HEK293 (cell line): ENCODE results near the gene SNUPN.
"Not testable (repeated sequence)": the region's sequence is repeated elsewhere in the genome, so short reads cannot be mapped to it uniquely, and the experiment has no call there.

Source experiments
- CTCF ChIA-PET: fragments of 350-600 bp; formaldehyde crosslinking; extraction: SDS; loops from one replicate; lab custom pipeline; 2021; ENCODE audit warnings: antibody characterized with exemption; lab: Yijun Ruan, JAX
- POLR2A ChIA-PET: fragments of 300-600 bp; formaldehyde crosslinking; extraction: SDS; loops from one replicate; lab custom pipeline; 2020; ENCODE audit warnings: antibody characterized with exemption, inconsistent platforms; lab: Yijun Ruan, JAX
- H3K27ac ChIP-seq: fragments of 200-500 bp; sonication (Bioruptor generic); 2 replicates; pipeline ENCODE4 v1.5.1; 2014; ENCODE audit warnings: low read depth, low read length, control low read depth, inconsistent platforms; ENCODE audit errors: extremely low read depth
- H3K36me3 ChIP-seq, 2 experiments: fragments of 200-500 bp in 1 of 2; sonication (Bioruptor generic) in 1 of 2; 1 replicate in 1 of 2; 2 replicates in 1 of 2; pipeline ENCODE4 v1.5.1; 2014 to 2017; ENCODE audit warnings: inconsistent platforms in 2 of 2, low read length in 2 of 2; ENCODE audit not compliant: control insufficient read depth in 2 of 2, insufficient read depth in 1 of 2
- H3K4me1 ChIP-seq: fragments of 200-500 bp; sonication (Bioruptor generic); 2 replicates; pipeline ENCODE4 v1.5.1; 2014; ENCODE audit warnings: mild to moderate bottlenecking, low read length, inconsistent platforms; ENCODE audit not compliant: control insufficient read depth, insufficient read depth
- H3K4me3 ChIP-seq: 2 replicates; pipeline ENCODE4 v1.5.1; 2011; ENCODE audit warnings: low read depth, mild to moderate bottlenecking, control low read depth, low read length, moderate library complexity
- H3K9me3 ChIP-seq: fragments of 200-500 bp; sonication (Bioruptor generic); 2 replicates; pipeline ENCODE4 v1.5.1; 2014; ENCODE audit warnings: low read depth, low read length, inconsistent platforms; ENCODE audit not compliant: control insufficient read depth, insufficient read depth
- EGR2 ChIP-seq: fragments of 450-650 bp; formaldehyde crosslinking; IDR thresholded peaks from 2 replicates; pipeline ENCODE4 v1.5.1; 2016; ENCODE audit warnings: low read depth, missing biosample characterization, missing genetic modification characterization
- KLF10 ChIP-seq: fragments of 450-650 bp; IDR thresholded peaks from 2 replicates; pipeline ENCODE4 v1.5.1; 2018; ENCODE audit warnings: missing biosample characterization, mild to moderate bottlenecking, missing genetic modification characterization
- OVOL3 ChIP-seq: fragments of 450-650 bp; formaldehyde crosslinking; IDR thresholded peaks from 2 replicates; pipeline ENCODE4 v1.5.1; 2016; ENCODE audit warnings: missing biosample characterization, missing genetic modification characterization
- REPIN1 ChIP-seq: fragments of 450-650 bp; formaldehyde crosslinking; IDR thresholded peaks from 2 replicates; pipeline ENCODE4 v1.5.1; 2017; ENCODE audit warnings: missing biosample characterization, missing genetic modification characterization, low read depth
- ZFHX2 ChIP-seq: fragments of 450-650 bp; formaldehyde crosslinking; conservative IDR thresholded peaks from 2 replicates; pipeline ENCODE4 v1.5.1; 2016; ENCODE audit warnings: missing biosample characterization, missing genetic modification characterization
- ZNF132 ChIP-seq: fragments of 450-650 bp; formaldehyde crosslinking; IDR thresholded peaks from 2 replicates; pipeline ENCODE4 v1.5.1; 2017; ENCODE audit warnings: missing biosample characterization, missing genetic modification characterization, borderline replicate concordance
- ZNF146 ChIP-seq: fragments of 450-650 bp; formaldehyde crosslinking; IDR thresholded peaks from 2 replicates; pipeline ENCODE4 v1.5.1; 2016; ENCODE audit warnings: missing biosample characterization, missing genetic modification characterization
- ZNF18 ChIP-seq: fragments of 450-650 bp; formaldehyde crosslinking; IDR thresholded peaks from 2 replicates; pipeline ENCODE4 v1.5.1; 2016; ENCODE audit warnings: missing biosample characterization, missing genetic modification characterization
- ZNF202 ChIP-seq: fragments of 450-650 bp; formaldehyde crosslinking; IDR thresholded peaks from 2 replicates; pipeline ENCODE4 v1.5.1; 2016; ENCODE audit warnings: missing biosample characterization, missing genetic modification characterization, borderline replicate concordance
- ZNF280D ChIP-seq: fragments of 450-650 bp; formaldehyde crosslinking; IDR thresholded peaks from 2 replicates; pipeline ENCODE4 v1.5.1; 2016; ENCODE audit warnings: missing biosample characterization, missing genetic modification characterization
- ZNF404 ChIP-seq: fragments of 450-650 bp; formaldehyde crosslinking; IDR thresholded peaks from 2 replicates; pipeline ENCODE4 v1.5.1; 2017; ENCODE audit warnings: missing biosample characterization, missing genetic modification characterization
- ZNF416 ChIP-seq: fragments of 450-650 bp; formaldehyde crosslinking; IDR thresholded peaks from 2 replicates; pipeline ENCODE4 v1.5.1; 2016; ENCODE audit warnings: missing biosample characterization, missing genetic modification characterization
- ZNF530 ChIP-seq: fragments of 450-650 bp; formaldehyde crosslinking; IDR thresholded peaks from 2 replicates; pipeline ENCODE4 v1.5.1; 2016; ENCODE audit warnings: low read depth, missing biosample characterization, missing genetic modification characterization
- ZNF555 ChIP-seq: fragments of 450-650 bp; formaldehyde crosslinking; conservative IDR thresholded peaks from 2 replicates; pipeline ENCODE4 v1.5.1; 2017; ENCODE audit warnings: missing biosample characterization, mild to moderate bottlenecking, missing genetic modification characterization, inconsistent platforms
- ZNF580 ChIP-seq: fragments of 450-650 bp; formaldehyde crosslinking; IDR thresholded peaks from 2 replicates; pipeline ENCODE4 v1.5.1; 2016; ENCODE audit warnings: missing biosample characterization, missing genetic modification characterization
- ZNF600 ChIP-seq: fragments of 450-650 bp; formaldehyde crosslinking; IDR thresholded peaks from 2 replicates; pipeline ENCODE4 v1.5.1; 2016; ENCODE audit warnings: missing biosample characterization, missing genetic modification characterization
- ZNF76 ChIP-seq: fragments of 450-650 bp; formaldehyde crosslinking; IDR thresholded peaks from 2 replicates; pipeline ENCODE4; 2016; ENCODE audit warnings: low read depth, missing biosample characterization, missing genetic modification characterization, borderline replicate concordance

The SNUPN gene

DNA sequence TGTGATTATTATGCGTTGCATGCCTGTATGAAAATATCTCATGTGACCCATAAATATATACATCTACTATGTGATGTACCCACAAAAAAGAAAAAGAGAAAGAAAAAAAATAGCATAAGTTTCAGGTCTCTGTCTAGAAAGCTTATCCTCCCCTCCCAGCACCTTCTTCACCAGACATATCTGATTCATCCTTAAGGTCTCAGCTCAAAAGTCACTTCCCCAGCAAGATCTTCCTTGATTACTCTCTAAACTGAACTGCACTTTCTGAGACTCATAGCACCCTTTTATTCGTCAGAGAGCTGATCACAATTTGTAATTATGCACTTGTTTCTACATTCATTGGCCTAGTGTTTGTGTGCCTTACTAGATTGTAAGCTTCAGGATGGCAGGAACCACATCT, 35.3 kb downstream of the SNUPN start:
- POLR2A ChIA-PET = interaction anchor here (0.6 kb wide), 1 partner anchor 21 kb away, joined by 5 read pairs; no protein-coding TSS in a partner anchor
- CTCF ChIA-PET = interaction anchor here (1.7 to 1.8 kb wide), 2 partner anchors 11 to 17 kb away, joined by 4 read pairs; partner anchors contain the start of gene PTPN9
- Histone ChIP-seq H3K36me3 (peaks cover 7 to 10% of the 10 kb centered on the region in 2 experiments; a peak in 2 of 3 replicates), H3K9me3 (no peaks in the 10 kb centered on the region), H3K4me1 (no peaks in the 10 kb centered on the region), H3K27ac (no peak overlapping the region), H3K4me3 (no peak overlapping the region)
- TF ChIP-seq ZNF202 (tag by site-specific recombination) = no peak
- TF ChIP-seq ZNF132 (tag by site-specific recombination) = no peak
- TF ChIP-seq ZNF555 (tag by site-specific recombination) = no peak
- no peak for TF ChIP-seq OVOL3
- TF ChIP-seq ZNF416 (tag by site-specific recombination) = no peak

- ChIA-PET CTCF (interaction anchor here (1.0 to 1.7 kb wide), 2 partner anchors 9 to 10 kb away, joined by 4 to 5 read pairs; partner anchors contain the start of gene PTPN9), POLR2A (no interaction called here)
- 0 out of 2 replicates have a peak, but pooled peaks have one; percentile 30 for TF ChIP-seq ZNF146
- TF ChIP-seq ZNF76 = no peak
- Histone ChIP-seq H3K4me3 (no peak overlapping the region), H3K27ac (no peak overlapping the region), H3K36me3 (peaks cover 3 to 10% of the 10 kb centered on the region in 2 experiments; a peak in 2 of 3 replicates), H3K4me1 (peaks cover 2% of the 10 kb centered on the region; the same call in 1 of the 2 replicates), H3K9me3 (no peaks in the 10 kb centered on the region)
Observed at GRCh38 chr15:75589071-75589470, 36.5 kb downstream of the SNUPN start.

DNA sequence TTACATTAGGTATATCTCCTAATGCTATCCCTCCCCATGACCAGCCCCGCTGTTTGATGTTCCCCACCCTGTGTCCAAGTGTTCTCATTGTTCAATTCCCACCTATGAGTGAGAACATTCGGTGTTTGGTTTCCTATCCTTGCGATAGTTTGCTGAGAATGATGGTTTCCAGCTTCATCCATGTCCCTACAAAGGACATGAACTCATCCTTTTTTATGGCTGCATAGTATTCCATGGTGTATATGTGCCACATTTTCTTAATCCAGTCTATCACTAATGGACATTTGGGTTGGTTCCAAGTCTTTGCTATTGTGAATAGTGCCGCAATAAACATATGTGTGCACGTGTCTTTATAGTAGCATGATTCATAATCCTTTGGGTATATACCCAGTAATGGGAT, 39.1 kb downstream of the SNUPN start:
- POLR2A ChIA-PET, H3K36me3 ChIP-seq, H3K4me3 ChIP-seq, H3K9me3 ChIP-seq, H3K27ac ChIP-seq, H3K4me1 ChIP-seq, CTCF ChIA-PET: not testable (repeated sequence)
- peak; percentile 92 for TF ChIP-seq ZNF580 (tag by site-specific recombination)
- peak; percentile 100 for TF ChIP-seq ZNF146
- peak; percentile 90 for TF ChIP-seq ZNF280D

DNA sequence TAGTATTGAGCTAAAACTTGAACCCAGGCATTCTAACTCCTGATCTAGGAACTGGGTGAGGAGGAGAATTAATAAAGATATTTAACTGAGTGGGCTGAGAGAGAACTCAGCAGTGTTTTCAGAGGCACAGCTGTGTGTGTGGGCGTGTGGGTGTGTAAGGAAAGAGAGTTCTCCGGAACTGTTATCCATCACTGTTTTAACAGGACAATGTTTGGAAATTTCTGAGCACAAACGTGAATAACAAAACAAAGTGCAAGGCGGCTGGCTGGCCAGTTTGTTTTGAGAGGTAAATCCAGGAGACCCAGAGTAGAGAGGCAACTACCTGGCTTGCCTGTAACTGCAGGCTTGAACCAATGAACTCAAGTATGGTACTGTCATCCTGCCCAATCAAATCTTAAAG, 41.4 kb downstream of the SNUPN start:
- POLR2A ChIA-PET = interaction anchor here (0.8 kb wide), 1 partner anchor 11 kb away, joined by 3 read pairs; no protein-coding TSS in a partner anchor
- peaks cover 11% of the 10 kb centered on the region for H3K4me1 ChIP-seq
- H3K4me3 ChIP-seq = no peak overlapping the region
- H3K9me3 ChIP-seq = no peaks in the 10 kb centered on the region
- CTCF ChIA-PET = no interaction called here
- H3K27ac ChIP-seq = no peak overlapping the region
- TF ChIP-seq ZNF530 (tag by site-specific recombination) (no peak), ZNF404 (tag by site-specific recombination) (no peak), REPIN1 (no peak), ZFHX2 (peak; percentile 92), EGR2 (tag by site-specific recombination) (peak; percentile 88), KLF10 (peak; percentile 65), ZNF18 (tag by site-specific recombination) (no peak), ZNF600 (0 out of 2 replicates have a peak, but pooled peaks have one; percentile 12), ZNF280D (no peak)
- no peaks in the 10 kb centered on the region; a peak in 1 of 3 replicates for H3K36me3 ChIP-seq
